GM18511 (cell line): ENCODE data around the gene SOST.

Source experiments
- ATAC-seq: cut with Tn5 transposase; IDR thresholded peaks from one replicate; pipeline ENCODE4 v1.9.1; 2021; ENCODE audit warnings: mild to moderate bottlenecking, moderate library complexity; ENCODE audit not compliant: unreplicated experiment

SOST gene

GRCh38 chr17:43745541-43745940 lies 13.1 kb downstream of the SOST start:
- no peak for ATAC-seq

- ATAC-seq, result no peak
Observed at GRCh38 chr17:43741636-43742035, 17.0 kb downstream of the SOST start.

- no peak for ATAC-seq
Observed at GRCh38 chr17:43740541-43740940, 18.1 kb downstream of the SOST start.

DNA sequence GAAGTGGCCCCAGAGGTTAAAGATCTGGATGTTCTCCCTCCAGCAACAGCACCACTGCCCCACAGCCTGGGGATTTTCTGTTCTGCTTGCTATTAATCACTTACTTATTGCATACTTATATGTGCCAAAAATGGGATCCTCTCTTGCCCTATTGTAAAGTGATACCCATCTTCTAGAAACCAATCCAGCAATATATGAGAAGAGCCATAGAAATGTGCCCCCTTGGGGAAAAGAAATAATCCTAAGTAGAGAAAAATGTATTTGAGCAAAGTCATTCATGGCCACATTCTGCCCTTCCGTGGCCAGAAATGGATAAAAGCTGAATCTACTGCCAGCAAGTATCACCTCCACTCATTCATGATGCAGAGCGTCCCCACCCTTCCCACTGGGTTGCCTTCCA lies 20.9 kb downstream of the SOST start:
- ATAC-seq, result no peak

DNA sequence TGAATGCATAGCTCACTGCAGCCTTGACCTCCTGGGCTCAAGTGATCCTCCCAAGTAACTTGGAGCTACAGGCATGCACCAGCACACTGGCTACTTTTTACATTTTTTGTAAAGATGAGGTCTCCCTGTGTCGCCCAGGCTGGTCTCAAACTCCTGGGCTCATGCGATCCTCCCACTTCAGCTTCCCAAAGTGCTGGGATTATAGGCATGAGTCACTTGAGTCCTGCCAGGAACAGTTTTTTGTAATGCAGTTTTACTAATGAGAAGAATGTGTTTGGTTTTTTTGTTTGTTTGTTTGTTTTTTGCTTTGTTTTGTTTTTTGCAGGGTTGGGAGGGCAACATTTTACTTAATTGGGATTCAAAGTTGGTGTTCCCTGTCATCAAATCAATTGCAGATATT lies 22.2 kb downstream of the SOST start:
- no peak for ATAC-seq

GRCh38 chr17:43734376-43734775 lies 24.2 kb downstream of the SOST start:
- no peak for ATAC-seq

DNA sequence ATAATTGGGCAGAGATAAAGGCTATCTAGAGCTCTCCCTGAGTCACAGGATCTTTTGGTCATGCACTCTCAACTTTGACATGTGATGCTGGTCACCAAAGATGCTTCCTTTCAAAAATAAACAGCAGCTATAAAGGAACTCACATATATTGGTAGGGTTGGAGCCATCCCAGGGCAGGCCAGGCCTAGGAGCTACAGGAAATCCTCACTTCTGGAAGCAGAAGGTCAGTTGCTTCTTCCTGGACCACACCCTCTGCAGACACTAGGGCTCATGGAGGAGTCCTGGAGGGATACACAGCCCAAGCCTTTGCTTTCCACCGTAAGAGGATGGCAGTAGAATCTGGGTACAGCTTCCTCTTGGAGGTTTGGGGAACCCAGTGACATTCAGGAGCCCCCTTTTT lies 24.6 kb downstream of the SOST start:
- no peak for ATAC-seq

- no peak for ATAC-seq
Observed at GRCh38 chr17:43732958-43733357, 25.6 kb downstream of the SOST start.

DNA sequence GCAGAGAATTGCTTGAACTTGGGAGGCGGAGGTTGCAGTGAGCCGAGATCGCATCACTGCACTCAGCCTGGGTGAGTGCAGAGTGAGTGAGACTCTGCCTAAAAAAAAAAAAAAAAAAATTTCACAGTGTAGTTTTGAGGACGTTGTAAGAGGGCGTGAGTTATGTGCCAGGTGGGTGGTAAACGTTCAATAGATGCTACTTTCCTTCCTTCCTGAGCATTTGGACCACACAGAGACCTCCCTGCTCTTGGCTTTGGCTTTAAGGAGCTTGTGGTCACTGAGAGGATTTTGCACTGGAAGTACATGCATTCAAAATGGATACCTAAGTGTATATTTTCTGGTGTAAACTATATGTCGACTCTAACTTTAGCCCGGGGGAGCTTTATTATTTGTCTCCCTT lies 30.5 kb downstream of the SOST start:
- no peak for ATAC-seq

DNA sequence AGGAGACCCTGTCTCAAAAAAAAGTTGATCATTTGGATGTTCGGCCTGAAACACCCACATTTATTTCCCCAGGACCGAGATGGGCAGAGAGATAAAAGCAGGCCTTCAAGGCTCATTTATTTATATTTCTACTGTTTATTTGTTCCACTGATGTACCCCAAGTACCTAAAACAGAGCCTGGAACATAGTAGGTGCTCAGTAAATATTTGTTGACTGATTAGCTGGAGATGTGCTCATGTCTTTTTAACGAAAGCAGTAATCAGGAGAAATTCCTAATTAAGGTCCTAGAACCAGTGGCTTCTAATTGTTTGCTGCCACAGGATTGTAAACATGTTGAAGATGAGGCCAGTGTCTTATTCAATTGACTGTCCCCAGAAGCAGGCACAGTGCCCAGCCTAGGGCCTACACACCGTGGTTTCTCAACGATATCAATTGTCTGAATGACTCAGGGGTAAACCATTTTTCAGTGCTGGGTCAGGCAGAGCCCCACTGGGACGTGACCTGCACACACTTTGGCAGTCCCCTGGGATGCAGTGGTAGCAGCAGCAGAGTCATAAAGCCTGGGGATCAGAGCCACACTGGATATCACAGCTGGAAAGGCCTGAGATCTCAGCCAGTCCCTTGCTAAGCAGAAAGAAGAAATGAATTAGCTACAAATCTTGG lies 34.8 kb downstream of the SOST start:
- ATAC-seq, result no peak

- ATAC-seq, result no peak
Observed at GRCh38 chr17:43722870-43723665, 35.5 kb downstream of the SOST start.

DNA sequence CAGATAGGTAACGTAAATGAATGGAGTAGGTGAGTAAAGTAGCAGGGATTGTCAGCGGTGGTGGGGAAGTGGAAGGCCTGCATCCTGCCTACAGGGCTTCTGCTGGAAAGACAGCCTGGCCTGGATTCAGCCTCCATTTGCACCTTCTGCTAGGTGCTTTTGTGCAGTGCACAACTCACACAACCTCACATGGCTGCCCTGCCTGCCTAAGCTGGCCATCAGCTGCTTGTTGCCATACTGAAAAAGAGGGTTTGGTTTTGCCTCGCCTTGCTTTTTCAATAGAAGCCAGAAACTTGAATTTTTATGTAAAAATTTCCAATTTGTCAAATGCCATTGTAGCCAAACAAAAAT lies 36.3 kb downstream of the SOST start:
- no peak for ATAC-seq

DNA sequence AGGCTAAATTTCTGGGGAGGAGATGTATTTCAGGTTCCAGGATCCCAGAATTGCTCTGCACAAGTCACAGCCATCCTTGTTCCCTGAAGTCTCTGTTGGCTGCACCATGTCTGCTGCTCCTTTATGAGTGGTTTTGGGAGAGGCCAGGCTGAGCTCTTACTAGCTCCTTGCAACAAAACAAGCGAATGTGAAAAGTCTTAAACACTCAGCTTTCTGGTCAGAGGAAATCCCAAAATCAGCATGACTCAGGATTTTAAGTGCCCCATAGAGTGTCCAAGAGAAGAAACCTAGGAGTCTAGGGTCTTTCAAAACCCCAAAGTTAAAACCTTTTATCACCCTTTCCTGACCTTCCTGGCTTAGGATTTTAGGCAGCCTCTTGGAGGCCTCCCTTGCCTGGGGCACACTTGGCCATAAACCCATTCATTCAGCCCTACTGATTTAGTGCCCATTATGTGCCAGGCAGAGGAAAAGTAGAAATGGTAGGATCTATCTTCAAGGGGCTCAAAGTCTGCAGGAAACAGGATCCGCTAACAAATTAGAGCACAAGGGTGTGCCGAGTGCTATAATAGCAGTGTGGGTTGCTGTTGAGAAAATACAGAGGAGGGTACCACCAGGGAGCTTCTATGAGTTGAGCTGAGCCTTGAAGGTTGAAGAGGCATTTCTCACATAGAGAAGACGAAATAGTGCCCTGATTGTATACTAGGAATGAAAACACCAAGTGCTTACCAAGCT lies 36.9 kb downstream of the SOST start:
- ATAC-seq, result no peak

DNA sequence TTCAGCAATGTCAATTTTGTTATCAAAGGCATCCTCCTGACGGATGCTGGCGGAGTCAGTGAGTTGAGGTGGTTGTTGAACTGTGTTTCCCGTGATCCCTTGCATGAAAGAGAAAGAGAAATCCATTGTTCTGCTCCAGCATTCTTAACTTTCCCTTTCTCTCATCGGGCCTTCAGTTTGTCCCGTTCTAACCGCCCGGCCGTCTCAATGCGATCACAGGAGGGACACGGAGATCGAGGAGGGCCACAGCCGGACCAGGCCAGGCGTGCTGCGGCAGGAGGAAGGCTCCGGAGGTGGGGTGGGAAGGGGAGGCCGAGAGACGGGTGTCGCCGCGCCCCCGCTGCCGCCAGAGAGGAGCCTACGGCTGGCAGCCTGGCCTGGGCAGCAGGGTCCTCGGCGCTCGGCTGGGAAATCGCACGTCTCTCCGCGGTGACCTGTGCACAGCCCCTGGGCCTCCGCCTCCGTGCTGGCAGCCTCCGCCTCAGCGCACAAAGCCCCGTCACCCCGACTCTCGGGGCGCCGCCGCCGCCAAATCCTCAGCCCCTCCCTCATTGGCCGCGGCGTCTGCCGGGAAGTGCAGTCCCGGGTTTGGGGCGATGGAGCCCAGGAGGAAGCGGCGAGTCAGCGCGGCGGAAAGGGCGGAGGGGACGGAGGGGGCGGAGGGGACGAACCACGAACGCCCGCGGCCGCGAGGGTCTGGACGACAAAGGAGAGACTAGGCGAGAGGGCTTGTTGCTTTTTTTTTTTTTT lies 38.1 kb downstream of the SOST start:
- peak; percentile 77 for ATAC-seq

- no peak for ATAC-seq
Observed at GRCh38 chr17:43719578-43719977, 39.0 kb downstream of the SOST start.

GRCh38 chr17:43718544-43718943 lies 40.0 kb downstream of the SOST start:
- no peak for ATAC-seq

DNA sequence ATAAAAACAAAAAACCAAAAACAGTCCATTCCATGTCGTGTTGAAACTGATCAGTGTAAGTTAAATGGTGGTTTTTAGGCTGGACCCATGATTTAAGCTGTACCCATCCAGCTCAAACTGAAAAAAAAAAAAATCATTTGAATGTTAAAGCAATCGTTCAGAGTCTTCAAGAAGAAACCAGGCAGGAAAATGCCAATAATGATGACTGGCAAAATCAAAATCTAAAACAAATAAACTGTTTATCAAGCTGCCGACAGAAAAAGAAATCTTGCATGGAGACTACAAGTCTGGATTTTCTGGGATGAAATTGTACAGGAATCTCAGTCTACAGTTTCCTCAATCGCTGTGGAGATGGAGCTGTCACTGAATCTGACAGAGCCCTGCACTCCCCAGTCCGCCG lies 40.7 kb downstream of the SOST start:
- no peak for ATAC-seq

DNA sequence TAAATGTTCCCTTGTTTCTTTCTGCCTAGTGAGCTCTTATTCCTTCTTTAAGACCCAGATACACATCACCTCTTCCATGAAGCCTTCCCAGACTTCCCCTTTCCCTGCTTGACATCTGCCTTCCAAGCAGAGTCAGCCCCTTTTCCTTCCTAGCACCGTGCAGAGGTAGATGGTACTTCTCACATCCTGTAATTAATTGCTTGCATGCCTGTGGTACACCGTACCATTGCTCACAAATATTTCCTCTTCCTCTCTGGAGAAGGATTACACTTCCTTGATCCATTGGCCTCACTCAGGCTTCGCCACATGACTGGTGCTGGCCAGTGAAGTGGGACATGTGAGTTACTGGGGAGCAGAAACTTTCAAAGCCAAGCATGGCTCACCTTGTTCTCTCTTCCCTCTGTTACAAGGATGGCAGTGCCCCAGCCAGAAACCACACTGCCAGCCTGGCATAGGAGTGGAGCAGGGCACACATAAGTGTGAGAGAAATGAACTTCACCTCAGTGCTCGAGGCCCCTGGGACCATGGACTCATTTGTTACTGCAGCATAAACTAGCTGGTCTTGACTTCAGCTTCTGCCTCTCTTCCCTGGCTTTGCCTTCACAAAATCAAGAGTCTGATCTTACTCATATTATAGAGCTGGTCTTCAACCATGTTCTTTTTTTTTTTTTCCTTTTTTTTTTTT lies 44.0 kb downstream of the SOST start:
- no peak for ATAC-seq

DNA sequence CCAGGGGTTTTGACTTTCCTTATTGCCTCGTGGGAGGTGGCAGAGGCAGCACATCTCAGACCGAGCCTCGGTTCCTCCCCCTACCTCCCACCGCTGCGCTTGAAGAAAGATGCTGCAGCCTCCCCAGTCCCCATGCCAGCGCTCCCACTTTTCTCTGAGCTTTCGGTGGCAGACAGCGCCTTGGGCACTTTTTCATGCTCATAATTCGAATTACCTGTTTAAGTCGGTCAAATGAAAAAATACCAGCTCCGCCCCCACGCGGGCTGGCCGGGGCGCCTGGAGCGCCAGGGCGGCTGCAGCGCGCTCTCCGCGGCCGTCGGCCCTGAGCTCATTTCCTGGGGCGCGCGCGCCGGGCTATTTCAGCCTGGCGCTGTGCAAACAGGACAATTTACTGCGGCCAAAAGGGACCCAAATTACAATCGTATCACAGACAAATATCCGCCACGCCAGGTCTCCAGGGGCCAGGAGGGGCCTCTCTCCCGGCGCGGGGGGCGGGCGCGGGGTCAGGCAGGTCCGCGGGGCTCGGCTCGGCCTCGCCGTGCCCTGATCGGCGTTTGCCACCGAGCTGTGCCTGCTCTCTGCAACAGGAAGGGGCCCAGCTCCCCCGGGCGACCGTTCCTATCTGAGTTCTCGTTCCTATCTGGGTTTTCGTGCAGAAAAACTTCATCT lies 45.0 kb downstream of the SOST start:
- no peak for ATAC-seq

GRCh38 chr17:43712397-43712796 lies 46.2 kb downstream of the SOST start:
- ATAC-seq, result no peak
